ENCODE results near the gene CBFB. TPM values are rescaled to one million over a fixed set of nuclear protein-coding genes. Genes with fewer than 3 reads are reported as not detected.

CBFB gene
- total RNA-seq, 1 experiment from 2014 or later: 185 TPM

DNA sequence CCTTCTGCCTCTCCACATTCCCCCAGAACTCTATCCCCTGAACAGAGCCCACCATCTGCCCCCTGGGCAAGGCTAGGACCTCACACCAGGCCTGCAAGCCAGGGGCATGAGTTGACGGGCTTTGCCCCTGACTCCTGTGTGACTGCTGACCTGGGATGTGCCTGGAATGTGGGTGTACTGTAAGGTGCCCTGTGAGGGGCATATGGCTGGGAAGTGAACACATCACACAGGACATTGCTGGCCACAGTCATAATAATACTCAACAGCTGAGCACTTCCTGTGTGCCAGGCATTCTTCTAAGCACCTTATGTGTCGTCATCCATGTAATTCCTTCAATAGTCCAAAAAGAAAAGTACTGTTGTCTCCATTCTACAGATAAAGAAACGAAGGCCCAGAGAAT is 27.2 kb upstream of the CBFB start:
- no peak for DNase-seq (ENCODE audit: low spot score)
- Histone ChIP-seq H3K36me3 (ENCODE audit: insufficient read depth, low read length, poor library complexity, severe bottlenecking) (no peaks in the 10 kb centered on the region), H3K27ac (ENCODE audit: low read depth, low read length, poor library complexity, severe bottlenecking) (no peak overlapping the region), H3K4me3 (ENCODE audit: low read depth, low read length, poor library complexity, severe bottlenecking) (no peak overlapping the region), H3K27me3 (replicated peaks; ENCODE audit: insufficient read depth, low read depth, low read length, poor library complexity) (no peaks in the 10 kb centered on the region), H3K9me3 (ENCODE audit: low read depth, low read length, poor library complexity, severe bottlenecking) (no peaks in the 10 kb centered on the region), H3K4me1 (ENCODE audit: insufficient read depth, low read length, poor library complexity, severe bottlenecking) (no peaks in the 10 kb centered on the region)
- intact Hi-C loops (cut with micrococcal nuclease; ENCODE audit: unreplicated experiment): no loop called here
- ChIA-PET CTCF (no interaction called here), POLR2A (ENCODE audit: low non-redundant PET) (no interaction called here)
- no TSS peak for BruUV-seq (replicated peaks)
- TF ChIP-seq EZH2 (IDR thresholded peaks at IDR 0.05; ENCODE audit: borderline replicate concordance, low read depth, low read length, poor library complexity, severe bottlenecking): no peak
- TF ChIP-seq, protein P1, sequence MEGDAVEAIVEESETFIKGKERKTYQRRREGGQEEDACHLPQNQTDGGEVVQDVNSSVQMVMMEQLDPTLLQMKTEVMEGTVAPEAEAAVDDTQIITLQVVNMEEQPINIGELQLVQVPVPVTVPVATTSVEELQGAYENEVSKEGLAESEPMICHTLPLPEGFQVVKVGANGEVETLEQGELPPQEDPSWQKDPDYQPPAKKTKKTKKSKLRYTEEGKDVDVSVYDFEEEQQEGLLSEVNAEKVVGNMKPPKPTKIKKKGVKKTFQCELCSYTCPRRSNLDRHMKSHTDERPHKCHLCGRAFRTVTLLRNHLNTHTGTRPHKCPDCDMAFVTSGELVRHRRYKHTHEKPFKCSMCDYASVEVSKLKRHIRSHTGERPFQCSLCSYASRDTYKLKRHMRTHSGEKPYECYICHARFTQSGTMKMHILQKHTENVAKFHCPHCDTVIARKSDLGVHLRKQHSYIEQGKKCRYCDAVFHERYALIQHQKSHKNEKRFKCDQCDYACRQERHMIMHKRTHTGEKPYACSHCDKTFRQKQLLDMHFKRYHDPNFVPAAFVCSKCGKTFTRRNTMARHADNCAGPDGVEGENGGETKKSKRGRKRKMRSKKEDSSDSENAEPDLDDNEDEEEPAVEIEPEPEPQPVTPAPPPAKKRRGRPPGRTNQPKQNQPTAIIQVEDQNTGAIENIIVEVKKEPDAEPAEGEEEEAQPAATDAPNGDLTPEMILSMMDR (conservative IDR thresholded peaks at IDR 0.05; ENCODE audit: low read depth, low read length): no peak

DNA sequence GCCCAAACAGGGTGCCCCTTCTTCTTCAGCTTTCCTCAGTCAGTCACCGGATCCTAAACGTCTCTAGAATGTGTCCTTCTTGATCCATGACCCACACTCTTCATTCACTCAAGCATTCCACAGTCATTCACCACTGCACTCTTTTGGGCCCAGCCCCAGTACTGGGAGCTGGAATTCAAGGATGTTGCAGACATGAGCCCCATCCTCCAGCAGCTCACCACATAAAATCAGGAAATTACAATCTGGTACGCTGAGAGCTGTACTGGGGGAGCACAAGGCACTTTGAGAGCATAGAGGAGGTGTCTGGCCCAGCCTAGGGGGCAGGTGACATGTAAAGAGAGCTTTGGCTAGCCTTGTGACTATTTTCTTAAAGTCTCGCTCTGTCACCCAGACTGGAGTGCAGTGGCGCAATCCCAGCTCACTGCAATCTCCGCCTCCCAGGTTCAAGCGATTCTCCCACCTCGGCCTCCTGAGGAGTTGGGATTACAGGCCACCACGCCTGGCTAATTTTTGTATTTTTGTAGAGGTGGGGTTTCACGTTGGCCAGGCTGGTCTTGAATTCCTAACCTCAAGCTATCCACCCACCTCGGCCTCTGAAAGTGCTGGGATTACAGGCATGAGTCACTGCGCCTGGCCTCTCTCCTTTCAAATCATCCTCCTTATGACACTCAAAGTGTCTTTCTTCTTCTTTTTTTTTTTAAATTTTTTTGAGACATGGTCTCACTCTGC is 21.9 kb upstream of the CBFB start:
- POLR2A ChIA-PET (ENCODE audit: low non-redundant PET): interaction anchor here (0.6 kb wide), 1 partner anchor 53 kb away, joined by 3 read pairs; no protein-coding TSS in a partner anchor

DNA sequence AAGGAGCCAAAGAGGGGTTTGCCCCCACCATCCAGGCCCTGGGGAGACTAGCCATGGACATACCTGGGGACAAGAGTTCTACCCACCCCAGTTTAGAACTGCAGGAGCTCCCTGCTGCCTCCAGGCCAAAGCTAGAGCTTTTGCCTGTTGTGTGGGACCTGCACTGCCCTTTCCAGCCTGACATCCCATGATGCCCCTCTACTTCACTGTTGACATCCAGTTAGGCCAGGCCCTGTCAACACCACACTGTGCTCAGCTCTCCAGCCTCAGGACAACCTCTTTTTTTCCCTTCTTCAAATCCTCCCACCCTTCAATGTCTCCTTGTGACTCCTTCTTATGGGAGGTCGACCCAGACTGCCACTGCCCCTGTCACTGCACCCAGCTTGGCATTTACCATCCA is 19.8 kb upstream of the CBFB start:
- BruUV-seq (replicated peaks): no TSS peak
- intact Hi-C loops (cut with micrococcal nuclease; ENCODE audit: unreplicated experiment): no loop called here
- no peak for TF ChIP-seq EZH2 (IDR thresholded peaks at IDR 0.05; ENCODE audit: borderline replicate concordance, low read depth, low read length, poor library complexity, severe bottlenecking)
- TF ChIP-seq, protein P1 (conservative IDR thresholded peaks at IDR 0.05; ENCODE audit: low read depth, low read length): no peak
- CTCF ChIA-PET: no interaction called here
- Histone ChIP-seq H3K4me3 (ENCODE audit: low read depth, low read length, poor library complexity, severe bottlenecking) (no peak overlapping the region), H3K36me3 (ENCODE audit: insufficient read depth, low read length, poor library complexity, severe bottlenecking) (no peaks in the 10 kb centered on the region), H3K4me1 (ENCODE audit: insufficient read depth, low read length, poor library complexity, severe bottlenecking) (peaks cover 10% of the 10 kb centered on the region), H3K27me3 (replicated peaks; ENCODE audit: insufficient read depth, low read depth, low read length, poor library complexity) (no peaks in the 10 kb centered on the region), H3K27ac (ENCODE audit: low read depth, low read length, poor library complexity, severe bottlenecking) (no peak overlapping the region), H3K9me3 (ENCODE audit: low read depth, low read length, poor library complexity, severe bottlenecking) (no peaks in the 10 kb centered on the region)
- DNase-seq (ENCODE audit: low spot score): no peak
- POLR2A ChIA-PET (ENCODE audit: low non-redundant PET): no interaction called here

More for the DNA sequence above, 21.9 kb upstream of the CBFB start:
- no peak for DNase-seq (ENCODE audit: low spot score)
- no peak for TF ChIP-seq EZH2 (IDR thresholded peaks at IDR 0.05; ENCODE audit: borderline replicate concordance, low read depth, low read length, poor library complexity, severe bottlenecking)
- TF ChIP-seq, protein P1 (conservative IDR thresholded peaks at IDR 0.05; ENCODE audit: low read depth, low read length): no peak
- Histone ChIP-seq H3K4me3 (ENCODE audit: low read depth, low read length, poor library complexity, severe bottlenecking) (no peak overlapping the region), H3K9me3 (ENCODE audit: low read depth, low read length, poor library complexity, severe bottlenecking) (no peaks in the 10 kb centered on the region), H3K27me3 (replicated peaks; ENCODE audit: insufficient read depth, low read depth, low read length, poor library complexity) (no peaks in the 10 kb centered on the region), H3K27ac (ENCODE audit: low read depth, low read length, poor library complexity, severe bottlenecking) (no peak overlapping the region), H3K4me1 (ENCODE audit: insufficient read depth, low read length, poor library complexity, severe bottlenecking) (no peaks in the 10 kb centered on the region), H3K36me3 (ENCODE audit: insufficient read depth, low read length, poor library complexity, severe bottlenecking) (no peaks in the 10 kb centered on the region)
- CTCF ChIA-PET: interaction anchor here (0.7 to 0.8 kb wide), 3 partner anchors 13 to 259 kb away, joined by 3 to 5 read pairs (median 5); no protein-coding TSS in a partner anchor
- intact Hi-C loops (cut with micrococcal nuclease; ENCODE audit: unreplicated experiment): no loop called here
- BruUV-seq (replicated peaks): no TSS peak
